Neural cell (in vitro differentiated cells): ENCODE measurements around the gene KIR2DL3.

Experiments used
- EP300 ChIP-seq: fragments of 450-650 bp; conservative IDR thresholded peaks from 2 replicates; pipeline ENCODE4 v1.6.1; 2014; ENCODE audit warnings: antibody characterized with exemption, mild to moderate bottlenecking, moderate library complexity; ENCODE audit not compliant: poor library complexity, severe bottlenecking
- EZH2 ChIP-seq: fragments of 200-600, 300-800 bp; shearing (Covaris generic), sonication (generic); IDR thresholded peaks from 2 replicates; pipeline ENCODE4 v1.6.1; 2014; ENCODE audit warnings: antibody characterized with exemption, low read length, borderline replicate concordance, mild to moderate bottlenecking; ENCODE audit not compliant: insufficient read depth, poor library complexity, severe bottlenecking
- POLR2AphosphoS5 ChIP-seq: IDR thresholded peaks from 2 replicates; pipeline ENCODE4 v1.6.1; 2012
- SMC3 ChIP-seq: fragments of 450-650 bp; conservative IDR thresholded peaks from 2 replicates; pipeline ENCODE4 v1.6.1; 2014; ENCODE audit warnings: antibody characterized with exemption, mild to moderate bottlenecking, moderate library complexity; ENCODE audit not compliant: poor library complexity
- TF ChIP-seq, protein P1 (sequence below): fragments of 450-650 bp; IDR thresholded peaks from 2 replicates; pipeline ENCODE4 v1.5.1; 2014; ENCODE audit warnings: antibody characterized with exemption, mild to moderate bottlenecking, moderate library complexity; ENCODE audit not compliant: poor library complexity, severe bottlenecking

DNA sequence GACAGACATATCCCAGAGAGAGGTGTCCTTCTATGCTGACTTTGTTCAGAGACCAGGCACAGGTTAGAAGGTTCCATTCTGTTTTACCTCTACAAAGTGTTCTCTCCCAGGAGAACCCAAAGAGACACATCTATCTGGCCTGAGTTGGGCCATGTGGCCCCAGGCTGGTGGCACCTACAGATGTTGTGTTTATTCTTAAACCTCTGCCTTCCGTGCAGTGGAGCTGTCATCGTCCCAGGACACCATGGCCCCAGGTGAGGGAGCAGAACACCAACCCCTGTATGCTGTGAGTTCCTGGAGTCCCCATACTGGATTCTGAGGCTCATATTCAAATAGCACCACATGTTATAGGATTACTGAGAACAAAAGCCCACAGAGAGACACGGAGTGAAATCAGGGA lies 10.1 kb upstream of the KIR2DL3 start:
- no peak for TF ChIP-seq SMC3
- TF ChIP-seq, protein P1, sequence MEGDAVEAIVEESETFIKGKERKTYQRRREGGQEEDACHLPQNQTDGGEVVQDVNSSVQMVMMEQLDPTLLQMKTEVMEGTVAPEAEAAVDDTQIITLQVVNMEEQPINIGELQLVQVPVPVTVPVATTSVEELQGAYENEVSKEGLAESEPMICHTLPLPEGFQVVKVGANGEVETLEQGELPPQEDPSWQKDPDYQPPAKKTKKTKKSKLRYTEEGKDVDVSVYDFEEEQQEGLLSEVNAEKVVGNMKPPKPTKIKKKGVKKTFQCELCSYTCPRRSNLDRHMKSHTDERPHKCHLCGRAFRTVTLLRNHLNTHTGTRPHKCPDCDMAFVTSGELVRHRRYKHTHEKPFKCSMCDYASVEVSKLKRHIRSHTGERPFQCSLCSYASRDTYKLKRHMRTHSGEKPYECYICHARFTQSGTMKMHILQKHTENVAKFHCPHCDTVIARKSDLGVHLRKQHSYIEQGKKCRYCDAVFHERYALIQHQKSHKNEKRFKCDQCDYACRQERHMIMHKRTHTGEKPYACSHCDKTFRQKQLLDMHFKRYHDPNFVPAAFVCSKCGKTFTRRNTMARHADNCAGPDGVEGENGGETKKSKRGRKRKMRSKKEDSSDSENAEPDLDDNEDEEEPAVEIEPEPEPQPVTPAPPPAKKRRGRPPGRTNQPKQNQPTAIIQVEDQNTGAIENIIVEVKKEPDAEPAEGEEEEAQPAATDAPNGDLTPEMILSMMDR = no peak
- TF ChIP-seq EZH2 = no peak
- no peak for TF ChIP-seq EP300
- no peak for TF ChIP-seq POLR2AphosphoS5
